ENCODE measurements around the gene SLC35E1.

DNA sequence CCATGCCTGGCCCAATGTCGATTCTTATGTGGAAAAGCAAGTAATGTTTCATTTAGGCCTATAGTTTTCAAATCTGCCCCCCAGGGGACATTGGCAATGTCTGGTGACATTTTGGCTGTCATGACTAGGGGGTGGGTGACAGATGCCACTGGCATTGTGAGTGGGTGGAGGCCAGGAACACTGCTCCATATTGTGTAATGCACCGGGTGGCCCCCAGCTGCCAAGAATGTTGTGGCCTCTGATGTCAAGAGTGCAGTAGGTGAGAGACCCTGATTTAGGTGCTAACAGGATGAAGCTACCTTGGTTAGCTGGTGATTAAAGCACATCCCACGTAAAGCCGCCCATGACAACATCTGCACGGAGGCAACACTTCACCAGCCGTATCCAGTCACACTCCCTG is 65.3 kb downstream of the SLC35E1 start:
- TF ChIP-seq, protein P1, sequence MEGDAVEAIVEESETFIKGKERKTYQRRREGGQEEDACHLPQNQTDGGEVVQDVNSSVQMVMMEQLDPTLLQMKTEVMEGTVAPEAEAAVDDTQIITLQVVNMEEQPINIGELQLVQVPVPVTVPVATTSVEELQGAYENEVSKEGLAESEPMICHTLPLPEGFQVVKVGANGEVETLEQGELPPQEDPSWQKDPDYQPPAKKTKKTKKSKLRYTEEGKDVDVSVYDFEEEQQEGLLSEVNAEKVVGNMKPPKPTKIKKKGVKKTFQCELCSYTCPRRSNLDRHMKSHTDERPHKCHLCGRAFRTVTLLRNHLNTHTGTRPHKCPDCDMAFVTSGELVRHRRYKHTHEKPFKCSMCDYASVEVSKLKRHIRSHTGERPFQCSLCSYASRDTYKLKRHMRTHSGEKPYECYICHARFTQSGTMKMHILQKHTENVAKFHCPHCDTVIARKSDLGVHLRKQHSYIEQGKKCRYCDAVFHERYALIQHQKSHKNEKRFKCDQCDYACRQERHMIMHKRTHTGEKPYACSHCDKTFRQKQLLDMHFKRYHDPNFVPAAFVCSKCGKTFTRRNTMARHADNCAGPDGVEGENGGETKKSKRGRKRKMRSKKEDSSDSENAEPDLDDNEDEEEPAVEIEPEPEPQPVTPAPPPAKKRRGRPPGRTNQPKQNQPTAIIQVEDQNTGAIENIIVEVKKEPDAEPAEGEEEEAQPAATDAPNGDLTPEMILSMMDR (IDR thresholded peaks at IDR 0.05 in 2 of 3, conservative IDR thresholded peaks at IDR 0.05 in 1 of 3; ENCODE audit: borderline replicate concordance in 1 of 3, insufficient read depth in 1 of 3, low read depth in 2 of 3, low read length in 2 of 3), result no peak
- TF ChIP-seq SP1 (IDR thresholded peaks at IDR 0.05; ENCODE audit: low read depth) (no peak), POLR2AphosphoS5 (IDR thresholded peaks at IDR 0.05; ENCODE audit: low read depth, low read length) (no peak), POLR2A (IDR thresholded peaks at IDR 0.05; ENCODE audit: borderline replicate concordance, extremely low read depth, insufficient read depth, insufficient read length) (no peak), ZFX (IDR thresholded peaks at IDR 0.05) (no peak), EGR1 (IDR thresholded peaks at IDR 0.05; ENCODE audit: low read depth) (no peak), EZH2phosphoT487 (IDR thresholded peaks at IDR 0.05; ENCODE audit: borderline replicate concordance) (no peak), SRF (IDR thresholded peaks at IDR 0.05; ENCODE audit: low read depth) (no peak), EZH2 (IDR thresholded peaks at IDR 0.05) (no peak), TCF7L2 (IDR thresholded peaks at IDR 0.05; ENCODE audit: borderline replicate concordance, extremely low read depth, insufficient read depth, insufficient read length) (no peak), CEBPB (IDR thresholded peaks at IDR 0.05; ENCODE audit: low read depth) (no peak)
- TF ChIP-seq, protein P2, sequence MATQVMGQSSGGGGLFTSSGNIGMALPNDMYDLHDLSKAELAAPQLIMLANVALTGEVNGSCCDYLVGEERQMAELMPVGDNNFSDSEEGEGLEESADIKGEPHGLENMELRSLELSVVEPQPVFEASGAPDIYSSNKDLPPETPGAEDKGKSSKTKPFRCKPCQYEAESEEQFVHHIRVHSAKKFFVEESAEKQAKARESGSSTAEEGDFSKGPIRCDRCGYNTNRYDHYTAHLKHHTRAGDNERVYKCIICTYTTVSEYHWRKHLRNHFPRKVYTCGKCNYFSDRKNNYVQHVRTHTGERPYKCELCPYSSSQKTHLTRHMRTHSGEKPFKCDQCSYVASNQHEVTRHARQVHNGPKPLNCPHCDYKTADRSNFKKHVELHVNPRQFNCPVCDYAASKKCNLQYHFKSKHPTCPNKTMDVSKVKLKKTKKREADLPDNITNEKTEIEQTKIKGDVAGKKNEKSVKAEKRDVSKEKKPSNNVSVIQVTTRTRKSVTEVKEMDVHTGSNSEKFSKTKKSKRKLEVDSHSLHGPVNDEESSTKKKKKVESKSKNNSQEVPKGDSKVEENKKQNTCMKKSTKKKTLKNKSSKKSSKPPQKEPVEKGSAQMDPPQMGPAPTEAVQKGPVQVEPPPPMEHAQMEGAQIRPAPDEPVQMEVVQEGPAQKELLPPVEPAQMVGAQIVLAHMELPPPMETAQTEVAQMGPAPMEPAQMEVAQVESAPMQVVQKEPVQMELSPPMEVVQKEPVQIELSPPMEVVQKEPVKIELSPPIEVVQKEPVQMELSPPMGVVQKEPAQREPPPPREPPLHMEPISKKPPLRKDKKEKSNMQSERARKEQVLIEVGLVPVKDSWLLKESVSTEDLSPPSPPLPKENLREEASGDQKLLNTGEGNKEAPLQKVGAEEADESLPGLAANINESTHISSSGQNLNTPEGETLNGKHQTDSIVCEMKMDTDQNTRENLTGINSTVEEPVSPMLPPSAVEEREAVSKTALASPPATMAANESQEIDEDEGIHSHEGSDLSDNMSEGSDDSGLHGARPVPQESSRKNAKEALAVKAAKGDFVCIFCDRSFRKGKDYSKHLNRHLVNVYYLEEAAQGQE (IDR thresholded peaks at IDR 0.05; ENCODE audit: low read depth), result no peak
